Mesenchymal stem cell (in vitro differentiated cells and primary cell): ENCODE measurements around the gene FTCD.

ENCODE experiments used
- DNase-seq: peaks from one replicate; pipeline ENCODE4 v3.0.0-alpha.2; 2013
- H2AFZ ChIP-seq: one replicate; pipeline ENCODE4 v1.6.1; 2013; ENCODE audit warnings: low read depth, mild to moderate bottlenecking, control low read depth, inconsistent platforms, low read length, moderate library complexity
- H2AK5ac ChIP-seq: 2 replicates; pipeline ENCODE4 v1.6.1; 2013; ENCODE audit warnings: low read length, moderate library complexity, mild to moderate bottlenecking, inconsistent platforms; ENCODE audit not compliant: severe bottlenecking
- H2BK120ac ChIP-seq: one replicate; pipeline ENCODE4 v1.6.1; 2013; ENCODE audit warnings: low read depth, mild to moderate bottlenecking, inconsistent platforms, low read length, moderate library complexity
- H2BK12ac ChIP-seq, 2 experiments: one replicate each; pipeline ENCODE4 v1.6.1; 2013; ENCODE audit warnings: inconsistent platforms in 2 of 2, low read length in 2 of 2, mild to moderate bottlenecking in 2 of 2, moderate library complexity in 2 of 2, control low read depth in 1 of 2
- H2BK15ac ChIP-seq: one replicate; pipeline ENCODE4 v1.6.1; 2013; ENCODE audit warnings: mild to moderate bottlenecking, low read depth, inconsistent platforms; ENCODE audit not compliant: poor library complexity, severe bottlenecking
- H2BK5ac ChIP-seq: 2 replicates; pipeline ENCODE4 v1.6.1; 2013; ENCODE audit warnings: low read depth, mild to moderate bottlenecking, low read length, control low read depth, inconsistent platforms; ENCODE audit not compliant: poor library complexity, severe bottlenecking
- H3K14ac ChIP-seq, 2 experiments: one replicate each; pipeline ENCODE4 v1.6.1; 2013; ENCODE audit warnings: inconsistent platforms in 2 of 2, low read length in 2 of 2, control low read depth in 1 of 2, mild to moderate bottlenecking in 1 of 2, moderate library complexity in 1 of 2
- H3K18ac ChIP-seq, 2 experiments: one replicate each; pipeline ENCODE4 v1.6.1; 2013; ENCODE audit warnings: inconsistent platforms in 2 of 2, low read length in 2 of 2, control low read depth in 1 of 2, low read depth in 1 of 2, mild to moderate bottlenecking in 1 of 2
- H3K23ac ChIP-seq, 2 experiments: one replicate each; pipeline ENCODE4 v1.6.1; 2013; ENCODE audit warnings: inconsistent platforms in 2 of 2, low read length in 2 of 2, mild to moderate bottlenecking in 2 of 2, moderate library complexity in 2 of 2, control low read depth in 1 of 2
- H3K27ac ChIP-seq: 2 replicates; pipeline ENCODE4 v1.5.1; 2013; ENCODE audit warnings: mild to moderate bottlenecking, moderate library complexity, low read length, control low read depth, inconsistent platforms; ENCODE audit not compliant: poor library complexity, severe bottlenecking
- H3K27me3 ChIP-seq, 2 experiments: 2 replicates each; pipeline versions ENCODE4 v1.6.1 to v1.7.0; 2013; ENCODE audit warnings: low read length in 2 of 2, mild to moderate bottlenecking in 2 of 2, moderate library complexity in 2 of 2, control low read depth in 1 of 2, inconsistent platforms in 1 of 2; ENCODE audit not compliant: control insufficient read depth in 1 of 2, insufficient read depth in 1 of 2
- H3K36me3 ChIP-seq, 2 experiments: 2 replicates each; pipeline versions ENCODE4 v1.6.1 to v1.7.0; 2013; ENCODE audit warnings: low read length in 2 of 2, control low read depth in 1 of 2, inconsistent platforms in 1 of 2, low read depth in 1 of 2, mild to moderate bottlenecking in 1 of 2; ENCODE audit not compliant: insufficient read depth in 2 of 2, control insufficient read depth in 1 of 2
- H3K4ac ChIP-seq, 2 experiments: one replicate each; pipeline ENCODE4 v1.6.1; 2013; ENCODE audit warnings: inconsistent platforms in 2 of 2, low read length in 2 of 2, mild to moderate bottlenecking in 2 of 2, moderate library complexity in 2 of 2, control low read depth in 1 of 2, low read depth in 1 of 2
- H3K4me1 ChIP-seq: 2 replicates; pipeline ENCODE4 v1.6.1; 2013; ENCODE audit warnings: low read depth, low read length, control low read depth; ENCODE audit not compliant: control insufficient read depth, insufficient read depth
- H3K4me2 ChIP-seq: 2 replicates; pipeline ENCODE4 v1.6.1; 2013; ENCODE audit warnings: low read length, mild to moderate bottlenecking, inconsistent platforms; ENCODE audit not compliant: poor library complexity, severe bottlenecking
- H3K4me3 ChIP-seq, 2 experiments: 2 replicates each; pipeline versions ENCODE4 v1.5.1 to v1.7.0; 2013; ENCODE audit warnings: low read length in 2 of 2, mild to moderate bottlenecking in 2 of 2, control low read depth in 1 of 2, low read depth in 1 of 2; ENCODE audit not compliant: insufficient read depth in 1 of 2
- H3K79me1 ChIP-seq: replicated peaks from 2 replicates; pipeline ENCODE4 v1.6.1; 2013; ENCODE audit warnings: mild to moderate bottlenecking, control low read depth, low read length, inconsistent platforms; ENCODE audit not compliant: poor library complexity, severe bottlenecking
- H3K9ac ChIP-seq: 2 replicates; pipeline ENCODE4 v1.7.0; 2013; ENCODE audit warnings: mild to moderate bottlenecking, low read length, moderate library complexity
- H3K9me3 ChIP-seq: 2 replicates; pipeline ENCODE4 v1.7.0; 2013; ENCODE audit warnings: mild to moderate bottlenecking, low read length; ENCODE audit not compliant: control insufficient read depth
- H4K8ac ChIP-seq: one replicate; pipeline ENCODE4 v1.6.1; 2013; ENCODE audit warnings: inconsistent platforms, mild to moderate bottlenecking, low read length, moderate library complexity
- H4K91ac ChIP-seq: one replicate; pipeline ENCODE4 v1.6.1; 2013; ENCODE audit warnings: mild to moderate bottlenecking, low read length, inconsistent platforms
- WGBS: methylation state at CpG from one replicate; pipeline ENCODE4 v1.1.7; 2013; ENCODE audit warnings: mixed read lengths; 5-methylcytosine and 5-hydroxymethylcytosine counted together

The FTCD gene

DNA sequence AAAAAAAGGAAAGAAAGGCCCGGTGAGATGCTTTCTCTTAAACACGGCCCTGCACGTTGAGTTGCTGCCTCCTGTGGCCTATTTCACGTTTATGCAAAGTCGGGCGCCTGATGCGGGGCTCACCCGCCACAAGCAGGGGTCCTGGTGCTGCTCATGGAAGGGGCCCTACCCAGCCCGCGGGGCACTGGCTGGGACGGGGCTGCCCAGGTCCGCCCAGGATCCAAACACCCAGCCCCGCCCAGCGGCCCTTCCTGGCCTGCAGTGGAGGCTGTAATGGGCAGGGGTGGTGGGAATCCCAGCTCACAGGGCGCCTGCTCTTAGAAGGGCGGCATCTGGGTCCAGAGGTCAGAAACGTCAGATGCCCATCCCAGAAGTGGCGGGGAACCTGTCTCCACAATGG lies 55.9 kb downstream of the FTCD start:
- no peak overlapping the region for H2BK120ac ChIP-seq
- no peaks in the 10 kb centered on the region for H3K79me1 ChIP-seq
- no peak overlapping the region for H2BK12ac ChIP-seq
- peak overlapping the region; percentile 28 to 68 for H3K18ac ChIP-seq
- peaks cover 20% of the 10 kb centered on the region for H3K4me1 ChIP-seq
- no peak overlapping the region for H2BK15ac ChIP-seq
- no peak overlapping the region for H2BK5ac ChIP-seq
- peaks cover 5 to 48% of the 10 kb centered on the region in 2 experiments for H3K36me3 ChIP-seq
- H3K23ac ChIP-seq: no peak overlapping the region
- peak overlapping the region in 1 of 2 experiments; percentile 18 for H3K14ac ChIP-seq
- peak overlapping the region; percentile 51 to 80 for H3K4me3 ChIP-seq
- H3K4me2 ChIP-seq: peak overlapping the region; percentile 55
- DNase-seq: peak; percentile 64
- no peak overlapping the region for H4K8ac ChIP-seq
- no peak overlapping the region for H2AK5ac ChIP-seq
- WGBS: 46% methylated on average over 18 of the region's 18 CpGs
- H3K27me3 ChIP-seq: no peaks in the 10 kb centered on the region
- H2AFZ ChIP-seq: no peak overlapping the region
- no peak overlapping the region for H4K91ac ChIP-seq
- H3K9ac ChIP-seq: peak overlapping the region; percentile 88
- peak overlapping the region in 1 of 2 experiments; percentile 47 for H3K4ac ChIP-seq
- H3K27ac ChIP-seq: no peak overlapping the region
- no peaks in the 10 kb centered on the region for H3K9me3 ChIP-seq

DNA sequence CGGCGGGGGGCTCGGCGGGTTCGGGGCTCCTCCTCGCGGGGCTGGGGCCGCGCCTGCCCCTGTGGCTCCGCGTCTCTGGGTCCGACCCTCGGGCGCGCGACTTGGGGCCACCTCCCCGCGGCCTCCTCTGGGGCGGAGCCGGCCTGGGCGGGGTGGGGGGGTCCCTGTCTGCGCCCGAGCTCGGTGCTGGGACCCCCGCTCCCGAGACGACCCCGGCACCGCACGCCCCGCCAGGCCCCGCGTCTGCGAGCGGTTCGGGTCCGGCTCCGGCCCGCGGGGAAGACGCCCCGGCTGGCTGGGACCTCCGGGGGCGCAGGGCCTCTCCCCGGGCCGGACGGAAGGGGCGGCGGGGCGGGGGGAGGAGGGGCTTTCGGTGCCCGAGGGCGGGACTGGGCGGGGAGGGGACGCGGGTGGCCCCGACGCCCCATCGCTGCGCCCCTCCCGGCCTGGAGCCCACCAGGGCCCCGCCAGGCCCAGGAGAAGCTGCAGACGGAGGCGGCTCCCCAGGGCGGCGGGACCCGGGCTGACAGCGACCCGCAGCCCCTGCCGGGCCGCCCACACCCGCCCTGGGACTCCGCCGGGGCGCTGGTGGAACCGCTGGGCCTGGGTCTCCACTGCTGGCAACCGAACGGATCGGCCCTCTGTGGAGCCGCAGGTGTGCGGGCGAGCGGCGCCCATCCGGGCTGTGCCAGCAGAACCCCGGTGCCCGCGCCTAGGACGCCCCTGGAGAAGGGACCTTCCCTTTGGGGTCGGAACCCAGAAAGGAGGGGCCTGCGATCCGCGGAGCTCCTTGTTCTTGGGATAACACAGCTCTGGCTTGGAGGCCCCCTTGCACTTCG lies 56.9 kb downstream of the FTCD start:
- Histone ChIP-seq H3K9ac (peak overlapping the region; percentile 88), H3K14ac (peak overlapping the region; percentile 82 to 97), H3K27me3 (no peaks in the 10 kb centered on the region), H3K18ac (peak overlapping the region; percentile 86 to 94), H2BK15ac (peak overlapping the region; percentile 90), H3K36me3 (peaks cover 5 to 38% of the 10 kb centered on the region in 2 experiments), H2AFZ (no peak overlapping the region), H3K4me1 (peaks cover 20% of the 10 kb centered on the region), H2BK12ac (no peak overlapping the region), H4K8ac (peak overlapping the region; percentile 87), H2AK5ac (no peak overlapping the region), H3K4ac (peak overlapping the region; percentile 67 to 87), H4K91ac (peak overlapping the region; percentile 80), H3K27ac (no peak overlapping the region), H3K4me2 (peak overlapping the region; percentile 90), H3K23ac (peak overlapping the region in 1 of 2 experiments; percentile 88), H3K9me3 (no peaks in the 10 kb centered on the region), H2BK5ac (no peak overlapping the region), H3K4me3 (peak overlapping the region; percentile 80 to 91), H2BK120ac (peak overlapping the region; percentile 95), H3K79me1 (no peaks in the 10 kb centered on the region)
- 1% methylated on average over 52 of the region's 94 CpGs for WGBS
- DNase-seq: no peak

DNA sequence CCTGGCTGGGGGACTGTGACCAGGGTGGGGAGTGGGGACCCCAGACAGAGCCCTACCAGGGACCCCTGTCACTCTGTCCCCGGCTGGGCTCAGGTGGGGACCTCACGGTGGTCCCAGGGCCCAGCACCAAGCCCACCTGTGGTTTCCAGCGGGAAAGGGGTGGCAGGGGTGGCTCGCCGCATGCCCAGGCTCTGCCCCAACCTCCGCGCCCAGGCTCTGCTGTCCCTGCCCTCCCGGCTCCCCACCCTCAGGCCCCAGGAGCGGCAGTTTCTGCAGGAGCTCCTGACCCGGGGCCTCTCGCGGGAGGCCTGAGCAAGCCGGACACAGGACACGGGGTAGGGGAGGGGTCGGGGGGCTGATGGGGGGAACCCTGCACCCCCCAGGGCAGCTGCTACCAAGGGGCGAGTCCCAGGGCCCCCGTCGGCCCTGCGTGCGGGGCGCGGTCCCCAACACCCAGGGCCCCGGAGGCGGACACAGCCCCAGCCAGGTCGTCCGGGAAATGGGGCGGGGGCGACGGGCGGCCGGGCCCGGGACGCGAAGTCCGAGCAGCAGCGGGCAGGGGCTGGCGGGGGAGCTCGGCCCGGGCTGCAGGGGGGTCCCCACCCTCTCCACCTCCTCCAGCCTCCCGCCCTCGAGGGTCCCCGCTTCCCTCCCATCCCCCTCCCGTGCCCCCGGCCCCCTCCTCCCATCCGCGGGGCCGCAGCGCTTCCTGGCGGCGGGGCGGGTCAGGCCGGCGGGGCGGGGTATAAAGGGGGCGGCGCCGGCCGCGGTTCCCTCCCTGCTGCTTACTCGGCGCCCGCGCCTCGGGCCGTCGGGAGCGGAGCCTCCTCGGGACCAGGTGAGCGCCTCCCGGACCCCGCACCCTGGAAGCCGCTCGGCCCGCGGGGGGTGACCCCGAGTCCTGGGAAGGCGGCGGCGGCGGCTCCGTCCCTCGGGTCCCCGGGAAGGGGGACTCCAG lies 57.8 kb downstream of the FTCD start, which contains the start of gene COL6A2:
Gene COL6A2, plus strand, starts transcription at position 777 of the 958 bp plus-strand sequence.
- WGBS: 6% methylated on average over 19 of the region's 83 CpGs
- H4K91ac ChIP-seq: peak within 1 kb of the TSS; percentile 100

More for the DNA sequence above, 57.8 kb downstream of the FTCD start, which contains the start of gene COL6A2:
- H3K9me3 ChIP-seq: no peaks in the 10 kb centered on the region
- peak within 1 kb of the TSS; percentile 97 to 99 for H3K18ac ChIP-seq
- H3K4me2 ChIP-seq: peak within 1 kb of the TSS; percentile 93
- H2BK15ac ChIP-seq: peak within 1 kb of the TSS; percentile 99
- H3K14ac ChIP-seq: peak within 1 kb of the TSS; percentile 97
- peak within 1 kb of the TSS; percentile 86 to 93 for H2BK12ac ChIP-seq
- no peaks in the 10 kb centered on the region for H3K79me1 ChIP-seq
- H2BK5ac ChIP-seq: no peak within 1 kb of the TSS
- H3K27me3 ChIP-seq: no peaks in the 10 kb centered on the region
- H3K4me3 ChIP-seq: peak within 1 kb of the TSS; percentile 86 to 91
- DNase-seq: peak; percentile 73
- peak within 1 kb of the TSS in 1 of 2 experiments; percentile 88 for H3K23ac ChIP-seq
- H4K8ac ChIP-seq: peak within 1 kb of the TSS; percentile 100
- H3K4me1 ChIP-seq: peaks cover 22% of the 10 kb centered on the region
- peak within 1 kb of the TSS; percentile 82 for H2AK5ac ChIP-seq
- no peak within 1 kb of the TSS for H3K27ac ChIP-seq
- H2BK120ac ChIP-seq: peak within 1 kb of the TSS; percentile 100
- peak within 1 kb of the TSS; percentile 95 to 100 for H3K4ac ChIP-seq
- H3K36me3 ChIP-seq: peaks cover 5 to 29% of the 10 kb centered on the region in 2 experiments
- H3K9ac ChIP-seq: peak within 1 kb of the TSS; percentile 93
- no peak within 1 kb of the TSS for H2AFZ ChIP-seq
